Measurements from ENCODE around the gene ZBTB7C. TPM values are rescaled to one million over a fixed set of nuclear protein-coding genes. Genes with fewer than 3 reads are reported as not detected.

Gene ZBTB7C
- total RNA-seq, 1 donor from 2014 or later, result 15.0 TPM

- no peak for TF ChIP-seq CTCF (IDR thresholded peaks at IDR 0.05)
- no peak overlapping the region for H3K27ac ChIP-seq
- intact Hi-C loops (cut with DNase I), result no loop called here
Observed at GRCh38 chr18:48308755-48309575, 100.2 kb downstream of the ZBTB7C start.

GRCh38 chr18:48308027-48308635 lies 101.1 kb downstream of the ZBTB7C start:
- DNase-seq (no peak), ATAC-seq (peak; percentile 79 to 85)
- TF ChIP-seq CTCF (IDR thresholded peaks at IDR 0.05), result no peak
- intact Hi-C loops (cut with DNase I), result no loop called here
- H3K4me3 ChIP-seq, result no peak overlapping the region
- H3K27me3 ChIP-seq (ENCODE audit: low read depth), result no peaks in the 10 kb centered on the region
- H3K4me1 ChIP-seq, result peaks cover 8% of the 10 kb centered on the region
- no peaks in the 10 kb centered on the region for H3K9me3 ChIP-seq
- H3K36me3 ChIP-seq, result no peaks in the 10 kb centered on the region
- no peak overlapping the region for H3K27ac ChIP-seq

More at GRCh38 chr18:48308755-48309575, 100.2 kb downstream of the ZBTB7C start:
- H3K27me3 ChIP-seq (ENCODE audit: low read depth), result no peaks in the 10 kb centered on the region
- peaks cover 8% of the 10 kb centered on the region for H3K4me1 ChIP-seq
- H3K4me3 ChIP-seq, result no peak overlapping the region
- H3K36me3 ChIP-seq, result no peaks in the 10 kb centered on the region
- no peak for DNase-seq
- no peaks in the 10 kb centered on the region for H3K9me3 ChIP-seq
- ATAC-seq, result no peak

- no peak for DNase-seq
- no peak for TF ChIP-seq CTCF (IDR thresholded peaks at IDR 0.05)
- Histone ChIP-seq H3K4me1 (peaks cover 8% of the 10 kb centered on the region), H3K4me3 (no peak overlapping the region), H3K27ac (no peak overlapping the region), H3K36me3 (no peaks in the 10 kb centered on the region), H3K9me3 (no peaks in the 10 kb centered on the region), H3K27me3 (ENCODE audit: low read depth) (no peaks in the 10 kb centered on the region)
- ATAC-seq, result no peak
- intact Hi-C loops (cut with DNase I), result no loop called here
Observed at GRCh38 chr18:48306838-48307237, 102.3 kb downstream of the ZBTB7C start.

DNA sequence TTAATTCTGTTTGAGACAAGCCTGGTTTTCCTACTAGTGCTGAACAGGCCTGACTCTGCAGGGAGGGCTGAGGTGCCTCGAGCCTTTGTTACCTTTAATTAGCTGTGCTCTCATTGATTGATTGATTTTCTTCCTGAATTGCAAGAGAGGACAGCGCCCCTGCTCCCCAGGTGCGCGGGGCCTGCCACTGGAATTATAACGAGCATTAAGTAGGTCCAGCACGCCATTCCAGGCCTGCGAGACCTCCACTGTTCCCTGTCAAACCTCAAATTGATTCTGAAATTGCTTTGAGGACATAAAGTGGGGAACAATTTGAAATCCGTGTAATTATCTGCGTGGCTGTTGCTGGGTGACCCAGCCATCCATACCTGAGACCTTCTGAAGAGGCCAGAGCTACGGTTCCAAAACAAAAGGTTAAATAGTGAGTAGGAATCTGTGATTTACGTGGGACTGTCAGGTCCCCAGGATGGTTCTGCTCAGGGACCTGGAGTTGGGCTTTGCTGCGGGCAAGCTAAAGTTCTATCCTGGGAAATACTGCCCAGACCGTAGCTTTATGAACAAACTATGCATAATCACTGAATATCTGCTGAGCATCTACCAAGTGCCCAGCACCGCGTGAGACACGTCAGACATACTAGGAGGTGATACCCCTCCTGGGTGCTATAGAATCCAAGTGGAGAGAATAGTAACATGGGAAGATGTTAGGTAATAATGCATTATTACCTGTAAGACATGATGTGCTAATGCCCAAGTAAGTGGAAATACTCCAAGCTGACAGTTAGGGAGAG lies 104.1 kb downstream of the ZBTB7C start:
- peaks cover 8% of the 10 kb centered on the region for H3K4me1 ChIP-seq
- ATAC-seq, result no peak
- no peak for TF ChIP-seq CTCF (IDR thresholded peaks at IDR 0.05)

GRCh38 chr18:48303883-48304282 lies 105.3 kb downstream of the ZBTB7C start:
- H3K9me3 ChIP-seq, result no peaks in the 10 kb centered on the region
- H3K36me3 ChIP-seq, result no peaks in the 10 kb centered on the region
- H3K27ac ChIP-seq, result no peak overlapping the region
- no peak for TF ChIP-seq CTCF (IDR thresholded peaks at IDR 0.05)
- no peak overlapping the region for H3K4me3 ChIP-seq
- DNase-seq (no peak), ATAC-seq (no peak)
- intact Hi-C loops (cut with DNase I), result no loop called here
- H3K4me1 ChIP-seq, result peaks cover 8% of the 10 kb centered on the region
- H3K27me3 ChIP-seq (ENCODE audit: low read depth), result no peaks in the 10 kb centered on the region

More for the DNA sequence above, 104.1 kb downstream of the ZBTB7C start:
- intact Hi-C loops (cut with DNase I), result no loop called here
- Histone ChIP-seq H3K4me3 (no peak overlapping the region), H3K27me3 (ENCODE audit: low read depth) (no peaks in the 10 kb centered on the region), H3K27ac (no peak overlapping the region), H3K9me3 (no peaks in the 10 kb centered on the region), H3K36me3 (no peaks in the 10 kb centered on the region)
- no peak for DNase-seq

All from lower lobe of right lung (tissue), 2 donors.